ENCODE measurements around the gene LITAF.

The LITAF gene

DNA sequence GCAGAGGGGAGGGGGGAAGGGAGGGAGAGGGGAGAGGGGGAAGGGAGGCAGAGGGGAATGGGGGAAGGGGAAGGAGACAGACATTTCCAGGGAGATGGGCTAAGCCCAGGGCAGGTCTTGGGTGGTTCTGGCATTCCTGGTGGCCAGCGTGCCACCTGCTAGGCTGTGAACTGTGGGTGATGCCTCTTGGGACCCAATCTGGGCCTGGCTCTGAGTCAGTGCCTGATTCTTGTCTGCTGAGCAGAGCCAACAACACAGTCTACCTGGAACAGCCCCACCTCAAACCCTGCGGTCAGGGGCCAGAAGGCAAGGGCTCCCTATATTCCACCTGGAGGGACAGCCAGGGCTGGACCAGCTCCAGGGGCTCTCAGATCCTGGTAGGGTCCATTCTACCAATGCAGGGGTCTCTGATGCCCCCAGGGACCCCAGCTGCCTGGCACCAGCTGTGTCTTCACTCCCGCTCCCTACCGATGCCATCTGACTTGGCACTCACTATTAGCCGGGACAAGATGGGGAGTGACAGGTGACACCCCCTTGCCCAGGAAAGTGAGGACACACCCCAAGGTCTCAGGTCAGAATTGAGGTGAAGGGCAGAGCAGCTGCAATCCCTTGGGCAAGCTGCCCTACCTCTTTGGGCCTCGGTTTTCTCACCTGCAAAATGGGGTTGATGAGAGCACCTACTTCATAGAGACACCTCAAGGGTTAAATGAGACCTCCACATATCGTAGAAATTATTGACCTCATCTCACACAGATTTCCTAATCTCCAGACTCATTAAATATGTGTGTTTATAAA is 87.2 kb downstream of the LITAF start:
- DNase-seq (ENCODE audit: insufficient read length, low spot score) (no peak), FAIRE-seq (no peak)
- TF ChIP-seq, protein P1, sequence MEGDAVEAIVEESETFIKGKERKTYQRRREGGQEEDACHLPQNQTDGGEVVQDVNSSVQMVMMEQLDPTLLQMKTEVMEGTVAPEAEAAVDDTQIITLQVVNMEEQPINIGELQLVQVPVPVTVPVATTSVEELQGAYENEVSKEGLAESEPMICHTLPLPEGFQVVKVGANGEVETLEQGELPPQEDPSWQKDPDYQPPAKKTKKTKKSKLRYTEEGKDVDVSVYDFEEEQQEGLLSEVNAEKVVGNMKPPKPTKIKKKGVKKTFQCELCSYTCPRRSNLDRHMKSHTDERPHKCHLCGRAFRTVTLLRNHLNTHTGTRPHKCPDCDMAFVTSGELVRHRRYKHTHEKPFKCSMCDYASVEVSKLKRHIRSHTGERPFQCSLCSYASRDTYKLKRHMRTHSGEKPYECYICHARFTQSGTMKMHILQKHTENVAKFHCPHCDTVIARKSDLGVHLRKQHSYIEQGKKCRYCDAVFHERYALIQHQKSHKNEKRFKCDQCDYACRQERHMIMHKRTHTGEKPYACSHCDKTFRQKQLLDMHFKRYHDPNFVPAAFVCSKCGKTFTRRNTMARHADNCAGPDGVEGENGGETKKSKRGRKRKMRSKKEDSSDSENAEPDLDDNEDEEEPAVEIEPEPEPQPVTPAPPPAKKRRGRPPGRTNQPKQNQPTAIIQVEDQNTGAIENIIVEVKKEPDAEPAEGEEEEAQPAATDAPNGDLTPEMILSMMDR (IDR thresholded peaks at IDR 0.05; ENCODE audit: insufficient read depth, missing control alignments), result no peak

DNA sequence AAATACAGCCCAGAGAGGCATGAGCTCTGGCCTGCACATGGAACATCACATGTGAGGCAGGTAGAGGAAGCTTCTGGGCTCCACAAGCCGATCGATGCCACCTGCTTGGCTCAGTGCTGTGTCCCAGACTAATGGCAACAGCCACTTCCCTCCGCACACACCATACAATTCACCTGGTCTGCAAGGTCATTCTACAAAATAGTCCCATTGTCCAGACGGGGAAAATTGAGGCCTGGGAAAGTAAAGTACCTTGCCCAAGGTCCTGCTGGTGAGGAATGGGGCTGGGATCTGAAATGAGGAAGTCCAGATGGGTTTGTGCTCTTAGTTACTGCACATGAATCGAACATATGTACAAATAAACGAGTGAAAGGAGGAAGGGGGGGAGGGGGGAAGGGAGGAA is 88.0 kb downstream of the LITAF start:
- TF ChIP-seq, protein P1 (IDR thresholded peaks at IDR 0.05; ENCODE audit: insufficient read depth, missing control alignments), result no peak
- DNase-seq (ENCODE audit: insufficient read length, low spot score) (no peak), FAIRE-seq (no peak)

DNA sequence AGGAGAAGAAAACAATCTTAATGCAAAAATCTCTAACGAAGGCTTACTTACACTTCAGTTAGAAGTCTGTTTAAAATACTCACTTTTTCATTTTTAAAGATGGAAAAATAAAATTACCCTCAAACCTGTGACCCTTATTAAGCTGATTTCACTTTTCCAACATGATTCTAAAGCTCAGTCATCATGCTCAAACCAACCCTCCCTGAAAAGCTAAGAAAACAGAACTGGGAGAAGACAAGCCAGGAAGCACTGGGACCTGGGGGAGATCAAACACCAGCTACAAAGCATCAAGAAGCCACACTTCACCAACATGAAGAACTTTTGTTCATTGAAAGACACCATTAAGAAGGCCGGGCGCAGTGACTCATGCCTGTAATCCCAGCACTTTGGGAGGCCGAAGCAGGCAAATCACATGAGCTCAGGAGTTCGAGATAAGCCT is 88.8 kb downstream of the LITAF start:
- DNase-seq (ENCODE audit: insufficient read length, low spot score) (no peak), FAIRE-seq (no peak)
- TF ChIP-seq, protein P1 (IDR thresholded peaks at IDR 0.05; ENCODE audit: insufficient read depth, missing control alignments), result no peak
